ENCODE measurements around the gene ARMC12. TPM values are rescaled to one million over a fixed set of nuclear protein-coding genes. Genes with fewer than 3 reads are reported as not detected.
A peak's percentile ranks its signal among the peaks of the same experiment; 100 is the strongest.

The ARMC12 gene
- total and polyA plus RNA-seq, 2 of the 13 experiments (the other 11 are each of a cell fraction or from before 2014, with no cell fraction given): 1.3 TPM; not detected in 1

GRCh38 chr6:35728683-35729678, 7.9 kb upstream of the ARMC12 start:
- Histone ChIP-seq H3K4me1 (ENCODE audit: insufficient read depth, low read length) (peaks cover 85% of the 10 kb centered on the region), H3K4me3 (replicated peaks in 1 of 3; ENCODE audit: insufficient read depth in 1 of 3, low read depth in 2 of 3, low read length in 3 of 3) (peak overlapping the region; percentile 46 to 88 (median 61)), H4K20me1 (ENCODE audit: insufficient read depth, low read length) (no peaks in the 10 kb centered on the region), H3K27ac (ENCODE audit: extremely low read length, insufficient read depth, low read length) (no peak overlapping the region), H3K4me2 (ENCODE audit: low read depth, low read length) (peak overlapping the region; percentile 100), H3K9ac (ENCODE audit: insufficient read depth, low read depth, low read length) (peak overlapping the region; percentile 54), H3K27me3 (ENCODE audit: control insufficient read depth in 1 of 2, insufficient read depth in 2 of 2, low read length in 2 of 2) (no peaks in the 10 kb centered on the region; a peak in 1 of 5 replicates), H3K9me3 (ENCODE audit: low read length) (no peaks in the 10 kb centered on the region), H2AFZ (ENCODE audit: low read length) (peak overlapping the region; percentile 23), H3K79me2 (ENCODE audit: insufficient read depth, low read length) (no peaks in the 10 kb centered on the region), H3K36me3 (replicated peaks in 1 of 2; ENCODE audit: control insufficient read depth in 1 of 2, insufficient read depth in 2 of 2, low read length in 2 of 2) (no peaks in the 10 kb centered on the region)
- FAIRE-seq (peak; percentile 43), ATAC-seq (peak; percentile 4), DNase-seq (ENCODE audit: low spot score) (no peak)
- in situ Hi-C loops (cut with HindIII; ENCODE audit: extremely low pct_ligation_motif_present, low pct_unique_long_range_greater_than_20kb): loop anchor here (5.0 kb wide), 1 partner anchor 42 kb away; the partner anchor contains the start of gene FKBP5
- intact Hi-C loops (cut with micrococcal nuclease; ENCODE audit: unreplicated experiment): no loop called here
- POLR2A ChIA-PET: interaction anchor here (1.3 to 3.4 kb wide), 3 partner anchors 8 to 127 kb away, joined by 4 to 16 read pairs (median 15); partner anchors contain the start of gene ARMC12
- CTCF ChIA-PET (ENCODE audit: low intra/inter-chr PET ratio, low total read pairs): interaction anchor here (1.0 kb wide), 1 partner anchor 145 kb away, joined by 3 read pairs; no protein-coding TSS in a partner anchor
- no TSS peak for BruUV-seq (replicated peaks)
- 8% methylated on average over 9 of the region's 12 CpGs for WGBS (ENCODE audit: low lambda C conversion rate)
- no peak for TF ChIP-seq EEA1 (CRISPR knock-in tag; IDR thresholded peaks at IDR 0.05; ENCODE audit: borderline replicate concordance)
- no peak for TF ChIP-seq ZNF10 (CRISPR knock-in tag; IDR thresholded peaks at IDR 0.05; ENCODE audit: borderline replicate concordance, low read depth)
- TF ChIP-seq ELK4 (CRISPR knock-in tag; IDR thresholded peaks at IDR 0.05; ENCODE audit: borderline replicate concordance): no peak
- no peak for TF ChIP-seq ZSCAN21 (CRISPR knock-in tag; IDR thresholded peaks at IDR 0.05; ENCODE audit: borderline replicate concordance)
- 0 out of 2 replicates have a peak, but pooled peaks have one; percentile 24 for TF ChIP-seq GABPB1 (CRISPR knock-in tag; IDR thresholded peaks at IDR 0.05)
- TF ChIP-seq NR2F6 (IDR thresholded peaks at IDR 0.05): no peak
- 0 out of 2 replicates have a peak, but pooled peaks have one; percentile 3 for TF ChIP-seq NR2F6 (CRISPR knock-in tag; IDR thresholded peaks at IDR 0.05)
- 0 out of 2 replicates have a peak, but pooled peaks have one; percentile 12 for TF ChIP-seq HOXA3 (CRISPR knock-in tag; IDR thresholded peaks at IDR 0.05)
- peak; percentile 43; the same call in 1 of the 2 replicates for TF ChIP-seq ZNF276 (CRISPR knock-in tag; IDR thresholded peaks at IDR 0.05; ENCODE audit: low read depth)
- TF ChIP-seq HNRNPLL (IDR thresholded peaks at IDR 0.05; ENCODE audit: low read depth, low read length, poor library complexity, severe bottlenecking): peak; percentile 22
- no peak for TF ChIP-seq SP2 (CRISPR knock-in tag; IDR thresholded peaks at IDR 0.05)
- TF ChIP-seq GRHL1 (CRISPR knock-in tag; conservative IDR thresholded peaks at IDR 0.05): no peak
- no peak for TF ChIP-seq ZBTB46 (CRISPR knock-in tag; IDR thresholded peaks at IDR 0.05; ENCODE audit: borderline replicate concordance)
- TF ChIP-seq TEAD3 (CRISPR knock-in tag; optimal IDR thresholded peaks at IDR 0.05; ENCODE audit: borderline replicate concordance): no peak

Measured in HepG2 (cell line).